WERI-Rb-1 (cell line): ENCODE results near the gene PKP1.
A peak's percentile ranks its signal among the peaks of the same experiment; 100 is the strongest.

Experiments used
- DNase-seq: peaks from one replicate; pipeline ENCODE4 v3.0.0-alpha.2; 2020
- H3K27ac ChIP-seq: fragments of 250-450 bp; sonication (Bioruptor Pico); 2 replicates; pipeline ENCODE4 v1.5.1; 2020; ENCODE audit warnings: mild to moderate bottlenecking, moderate library complexity
- H3K27me3 ChIP-seq: fragments of 250-450 bp; sonication (Bioruptor Pico); 2 replicates; pipeline ENCODE4 v1.5.1; 2021; ENCODE audit warnings: mild to moderate bottlenecking, low read depth, moderate library complexity; ENCODE audit not compliant: insufficient read depth, severe bottlenecking
- H3K36me3 ChIP-seq: fragments of 250-450 bp; sonication (Bioruptor Pico); 2 replicates; pipeline ENCODE4 v1.5.1; 2020; ENCODE audit warnings: mild to moderate bottlenecking, moderate library complexity
- H3K4me3 ChIP-seq: 2 replicates; pipeline ENCODE4 v1.5.1; 2011; ENCODE audit warnings: low read depth, mild to moderate bottlenecking, control low read depth, low read length
- H3K9me3 ChIP-seq: fragments of 250-450 bp; sonication (Bioruptor Pico); 2 replicates; pipeline ENCODE4 v1.5.1; 2021; ENCODE audit warnings: mild to moderate bottlenecking, moderate library complexity; ENCODE audit not compliant: severe bottlenecking
- CTCF ChIP-seq: IDR thresholded peaks from 2 replicates; pipeline ENCODE4 v1.5.1; 2011; ENCODE audit warnings: low read depth, mild to moderate bottlenecking, control low read depth, inconsistent platforms, low read length

PKP1 gene

DNA sequence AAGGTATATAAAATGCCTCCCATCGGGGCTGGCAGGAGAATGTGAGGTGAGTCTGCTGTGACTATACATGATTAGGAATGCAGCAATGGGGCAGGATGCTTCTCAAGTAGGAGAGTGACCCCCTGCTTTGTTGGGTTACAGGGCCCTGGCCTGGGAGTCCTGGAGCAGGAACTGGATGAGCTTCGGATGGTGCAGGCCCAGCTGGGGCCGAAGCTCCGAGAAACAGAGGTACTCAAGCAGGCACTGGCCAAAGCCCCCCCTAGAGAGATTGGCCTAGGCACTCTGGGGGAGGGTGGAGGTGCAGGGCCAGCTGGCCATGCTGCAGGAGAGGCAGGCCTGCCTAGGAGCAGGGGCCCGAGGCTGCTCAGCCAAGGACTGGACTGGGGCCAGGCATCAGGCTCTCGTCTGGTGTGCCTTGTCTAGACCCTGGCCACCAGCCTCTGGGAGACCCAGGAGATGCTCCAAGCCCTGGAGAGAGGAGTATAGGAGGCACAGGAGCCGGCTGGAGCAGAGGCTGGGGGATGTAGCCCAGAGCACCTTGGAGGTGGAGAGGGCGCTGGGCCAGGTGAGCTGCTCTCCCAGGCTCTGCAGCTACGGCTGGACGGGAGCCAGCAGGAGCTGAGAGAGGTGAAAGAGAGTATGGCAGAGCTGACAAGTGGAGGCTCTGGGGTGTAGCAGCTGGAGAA is 32.8 kb upstream of the PKP1 start:
- peaks cover 2% of the 10 kb centered on the region for H3K27me3 ChIP-seq
- peak; percentile 18 for DNase-seq
- H3K4me3 ChIP-seq, result no peak overlapping the region
- no peak overlapping the region for H3K27ac ChIP-seq
- no peaks in the 10 kb centered on the region for H3K9me3 ChIP-seq
- no peaks in the 10 kb centered on the region for H3K36me3 ChIP-seq
- no peak for TF ChIP-seq CTCF

- Histone ChIP-seq H3K4me3 (no peak overlapping the region), H3K9me3 (no peaks in the 10 kb centered on the region), H3K27ac (no peak overlapping the region), H3K27me3 (peaks cover 5% of the 10 kb centered on the region), H3K36me3 (no peaks in the 10 kb centered on the region)
- DNase-seq, result no peak
- TF ChIP-seq CTCF, result no peak
Measured at GRCh38 chr1:201251411-201251810, 31.9 kb upstream of the PKP1 start.

GRCh38 chr1:201251851-201252430 is 31.4 kb upstream of the PKP1 start:
- H3K4me3 ChIP-seq, result no peak overlapping the region
- TF ChIP-seq CTCF, result no peak
- no peaks in the 10 kb centered on the region for H3K36me3 ChIP-seq
- H3K27me3 ChIP-seq, result peaks cover 5% of the 10 kb centered on the region
- DNase-seq, result peak; percentile 15
- no peak overlapping the region for H3K27ac ChIP-seq
- H3K9me3 ChIP-seq, result no peaks in the 10 kb centered on the region

DNA sequence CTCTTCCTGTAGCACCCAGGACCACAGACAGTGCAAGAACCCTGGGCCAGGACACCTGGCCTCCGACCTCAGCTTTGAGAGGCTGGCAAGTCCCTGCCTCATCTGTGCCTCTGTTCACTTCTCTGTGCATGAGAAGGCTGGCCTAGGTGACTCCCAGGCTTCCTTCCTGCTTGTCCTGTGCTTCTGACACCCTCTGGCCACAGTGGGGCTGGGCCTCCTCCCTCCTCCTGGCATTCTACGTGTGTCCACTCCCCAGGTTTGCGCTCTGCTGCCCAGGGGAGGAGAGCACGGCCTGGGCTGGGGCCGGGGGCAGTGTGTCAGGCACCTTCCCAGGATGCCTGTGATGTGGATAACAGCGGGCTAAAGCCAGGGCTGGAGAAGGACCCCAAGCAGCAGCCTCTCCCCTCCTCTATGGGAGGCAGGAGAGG is 30.3 kb upstream of the PKP1 start:
- no peak overlapping the region for H3K27ac ChIP-seq
- H3K9me3 ChIP-seq, result no peaks in the 10 kb centered on the region
- TF ChIP-seq CTCF, result no peak
- DNase-seq, result no peak
- H3K4me3 ChIP-seq, result no peak overlapping the region
- H3K27me3 ChIP-seq, result peaks cover 5% of the 10 kb centered on the region
- no peaks in the 10 kb centered on the region for H3K36me3 ChIP-seq

- DNase-seq, result peak; percentile 83
- Histone ChIP-seq H3K27me3 (peaks cover 5% of the 10 kb centered on the region), H3K27ac (no peak overlapping the region), H3K36me3 (no peaks in the 10 kb centered on the region), H3K4me3 (no peak overlapping the region), H3K9me3 (no peaks in the 10 kb centered on the region)
- TF ChIP-seq CTCF, result no peak
Measured at GRCh38 chr1:201253411-201253810, 29.9 kb upstream of the PKP1 start.
